Heart left ventricle (tissue), 13 donors: ENCODE measurements around the gene KRT3.

ENCODE experiments used
- CTCF ChIP-seq, 12 donors: fragments of 200-600 bp; sonication (generic) in 4 of 12; IDR thresholded peaks; one replicate each; pipeline versions ENCODE4 v1.5.0 to v1.8.0; 2018 to 2022; ENCODE audit warnings: antibody characterized with exemption in 12 of 12, mild to moderate bottlenecking in 5 of 12
- POLR2A ChIP-seq, 2 donors: fragments of 450-650 bp; IDR thresholded peaks; one replicate each; pipeline ENCODE4 v1.6.1; 2017; ENCODE audit warnings: antibody characterized with exemption in 2 of 2, mild to moderate bottlenecking in 2 of 2, moderate library complexity in 2 of 2
- donor health status: ischemic (EF 13 %, LVEDD 7.1; RV severe dilation, severe dysfunction).
- donor health status: DM: no; HTN: yes; CAD: no.
- donor health status: DM: no; HTN: no; CAD: no.
- donor health status: ischemic (EF 25% LVEDD 6.9; RV normal size, moderate dysfunction).
- donor health status: ischemic (EF 25% LVEDD 5.7; RV mildly dilated, moderate dysfunction).
- donor health status: ischemic (EF 35%, LVEDD 5.7; RV mildly dilated, moderate dysfunction).
- donor health status: nonischemic (EF 11% LVEDD 7.7; RV severe dilation, severe dysfunction).
- donor health status: DM: yes; HTN: yes; CAD: no.
- donor health status: PGD.
- donor health status: ischemic (EF 29% LVEDD 5.4; RV normal size, mild dysfunction).
- donor health status: nonischemic (EF 23%, LVEDD 6.1; RV moderate dilation, normal function).

GRCh38 chr12:52757449-52758176 is 38.3 kb downstream of the KRT3 start:
- TF ChIP-seq CTCF (IDR thresholded peaks at IDR 0.05) (no peak), POLR2A (IDR thresholded peaks at IDR 0.05) (no peak)
